Pancreas (tissue), 10 donors: Measurements from ENCODE around the gene KIF5A. TPM values are rescaled to one million over a fixed set of nuclear protein-coding genes. Genes with fewer than 3 reads are reported as not detected.

Experiments
- ATAC-seq, 4 donors: fragments of 200-7000 bp; cut with Tn5 transposase; one replicate each; pipeline versions ENCODE4 v1.8.0 to v1.9.1; 2020; ENCODE audit warnings: mild to moderate bottlenecking in 4 of 4, moderate library complexity in 4 of 4
- DNase-seq, 6 donors: peaks; one replicate each; pipeline ENCODE4 v3.0.0-alpha.2; 2020
- FAIRE-seq: peaks from 2 replicates; lab custom pipeline; 2012; peaks lifted over from hg19 to GRCh38; lab: Jason Lieb, UNC
- H3K27ac ChIP-seq, 4 donors: fragments of 200-600 bp; sonication (generic); 1 replicate in 3 of 4; 2 replicates in 1 of 4; pipeline versions ENCODE4 v1.5.0 to v1.8.0; 2020
- H3K27me3 ChIP-seq, 4 donors: fragments of 200-600 bp; one replicate each; pipeline ENCODE4 v1.8.0; 2021
- H3K36me3 ChIP-seq, 3 donors: fragments of 200-600 bp; sonication (generic) in 1 of 3; one replicate each; pipeline versions ENCODE4 v1.5.0 to v1.8.0; 2020 to 2021
- H3K4me1 ChIP-seq, 3 donors: fragments of 200-600 bp; one replicate each; pipeline ENCODE4 v1.8.0; 2021
- H3K4me3 ChIP-seq, 4 donors: fragments of 200-600 bp; sonication (generic) in 2 of 4; one replicate each; pipeline versions ENCODE4 v1.5.0 to v1.8.0; 2020 to 2021
- H3K9me3 ChIP-seq, 4 donors: fragments of 200-600 bp; one replicate each; pipeline ENCODE4 v1.8.0; 2021
- WGBS, 2 donors: extraction: QIAGEN DNeasy Blood & Tissue Kit; methylation state at CpG; one replicate each; pipeline ENCODE4 v1.1.7; 2013; 5-methylcytosine and 5-hydroxymethylcytosine counted together
- intact Hi-C, 3 donors: fragments of 100-400 bp; cut with DNase I; formaldehyde crosslinking; loops; one replicate each; pipeline versions ENCODE4 v1.11.1 to v1.14.2; 2022
- polyA plus RNA-seq, 2 donors: library from polyadenylated mRNA; stranded (reverse); fragments of 200-250 nt; gene quantifications; one replicate each; pipeline ENCODE4 v1.2.3, GENCODE V29; 2013
- total RNA-seq, 6 donors: library from RNA; stranded (reverse); fragmentation: NEBNext Ultra II Directional in 4 of 6; extraction: Animal tissue kit (Norgen Biotek cat#: 25700) in 4 of 6; gene quantifications; one replicate each; pipeline versions ENCODE4 v1.2.1 to v1.2.4, GENCODE V29; 2021 to 2023
- TF ChIP-seq, protein P1 (sequence below), 4 donors: fragments of 200-600 bp; sonication (generic) in 3 of 4; IDR thresholded peaks; one replicate each; pipeline versions ENCODE4 v1.5.0 to v1.8.0; 2021; ENCODE audit warnings: antibody characterized with exemption in 4 of 4
- donor health status: healthy with polysubstance abuse.
- donor health status: DM: no; HTN: no; CAD: no; lungs with moderate emphysema.
- donor health status: DM: no; HTN: no; CAD: no.
- donor health status: control.
- donor health status: control.
- donor health status: Bipolar disorder and iron deficiency.
- donor health status: DM: yes; HTN: yes; CAD: no.
- donor health status: DM: no; HTN: no; CAD: no.
- donor health status: DM: no; HTN: no; CAD: no.
- donor health status: DM: yes; HTN: yes; CAD: no.

The KIF5A gene
- total and polyA plus RNA-seq, 8 donors, result 0.25 to 2.9 (median 0.68) TPM

DNA sequence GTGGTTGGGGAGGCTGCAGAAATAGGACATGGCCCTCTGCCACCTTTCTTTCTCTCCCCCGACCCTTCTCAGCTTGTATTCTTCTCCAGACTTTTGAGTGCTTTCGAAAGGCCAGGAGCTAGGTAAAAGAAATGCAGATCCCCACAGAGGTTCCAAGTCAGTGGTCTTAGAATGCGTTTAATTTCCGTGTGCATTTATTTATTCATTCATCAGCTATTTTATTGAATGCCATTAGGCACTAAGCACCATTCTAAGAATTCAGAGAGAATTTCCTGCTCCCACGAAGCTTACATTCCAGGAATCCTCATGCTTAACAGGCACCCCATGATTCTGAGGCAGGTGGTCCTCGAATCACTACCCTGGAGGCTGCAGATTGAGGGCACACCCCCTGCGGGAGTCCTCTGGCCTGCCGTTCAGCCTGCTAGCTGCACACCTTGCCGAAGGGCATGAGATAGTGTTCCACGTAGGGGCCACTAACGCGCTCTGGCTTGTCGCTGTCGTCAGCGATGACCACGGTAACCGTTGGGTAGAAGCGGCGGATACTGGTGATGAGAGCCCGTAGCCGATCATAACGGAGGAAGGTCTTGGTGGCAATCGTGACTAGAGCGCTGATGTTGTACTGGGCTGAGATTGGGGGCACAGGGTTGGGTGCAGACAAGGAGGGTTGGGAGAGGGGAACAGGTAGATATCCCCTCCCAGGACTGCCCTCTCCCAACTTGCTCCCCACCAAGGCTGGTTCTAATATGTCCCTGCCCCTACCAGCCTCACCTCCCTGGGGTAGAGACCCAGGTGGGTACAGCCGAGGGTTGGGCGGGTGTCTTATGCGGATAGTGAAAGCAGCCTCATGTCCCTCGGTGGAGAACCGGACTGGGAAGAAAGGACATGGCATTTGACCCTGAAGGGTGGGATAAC lies 78.7 kb downstream of the KIF5A start:
- H3K36me3 ChIP-seq, result no peaks in the 10 kb centered on the region
- peaks cover 0 to 21% (median 3%) of the 10 kb centered on the region in 4 donors for H3K27me3 ChIP-seq
- WGBS, 2 donors, result 67 to 68% methylated on average over 29 of the region's 29 CpGs
- H3K27ac ChIP-seq, result no peak overlapping the region
- H3K4me3 ChIP-seq, result no peak overlapping the region
- TF ChIP-seq, protein P1, sequence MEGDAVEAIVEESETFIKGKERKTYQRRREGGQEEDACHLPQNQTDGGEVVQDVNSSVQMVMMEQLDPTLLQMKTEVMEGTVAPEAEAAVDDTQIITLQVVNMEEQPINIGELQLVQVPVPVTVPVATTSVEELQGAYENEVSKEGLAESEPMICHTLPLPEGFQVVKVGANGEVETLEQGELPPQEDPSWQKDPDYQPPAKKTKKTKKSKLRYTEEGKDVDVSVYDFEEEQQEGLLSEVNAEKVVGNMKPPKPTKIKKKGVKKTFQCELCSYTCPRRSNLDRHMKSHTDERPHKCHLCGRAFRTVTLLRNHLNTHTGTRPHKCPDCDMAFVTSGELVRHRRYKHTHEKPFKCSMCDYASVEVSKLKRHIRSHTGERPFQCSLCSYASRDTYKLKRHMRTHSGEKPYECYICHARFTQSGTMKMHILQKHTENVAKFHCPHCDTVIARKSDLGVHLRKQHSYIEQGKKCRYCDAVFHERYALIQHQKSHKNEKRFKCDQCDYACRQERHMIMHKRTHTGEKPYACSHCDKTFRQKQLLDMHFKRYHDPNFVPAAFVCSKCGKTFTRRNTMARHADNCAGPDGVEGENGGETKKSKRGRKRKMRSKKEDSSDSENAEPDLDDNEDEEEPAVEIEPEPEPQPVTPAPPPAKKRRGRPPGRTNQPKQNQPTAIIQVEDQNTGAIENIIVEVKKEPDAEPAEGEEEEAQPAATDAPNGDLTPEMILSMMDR (IDR thresholded peaks at IDR 0.05), result no peak
- intact Hi-C loops, result loop anchor here in 2 of 3 donors (5.0 to 10.0 kb wide), 2 partner anchors 46 to 54 kb away; no protein-coding TSS in a partner anchor
- no peak for FAIRE-seq
- DNase-seq, result peak in 2 of 6 donors; percentile 2 to 38
- H3K4me1 ChIP-seq, result peaks cover 0 to 6% (median 5%) of the 10 kb centered on the region in 3 donors
- H3K9me3 ChIP-seq, result no peaks in the 10 kb centered on the region
- no peak for ATAC-seq

DNA sequence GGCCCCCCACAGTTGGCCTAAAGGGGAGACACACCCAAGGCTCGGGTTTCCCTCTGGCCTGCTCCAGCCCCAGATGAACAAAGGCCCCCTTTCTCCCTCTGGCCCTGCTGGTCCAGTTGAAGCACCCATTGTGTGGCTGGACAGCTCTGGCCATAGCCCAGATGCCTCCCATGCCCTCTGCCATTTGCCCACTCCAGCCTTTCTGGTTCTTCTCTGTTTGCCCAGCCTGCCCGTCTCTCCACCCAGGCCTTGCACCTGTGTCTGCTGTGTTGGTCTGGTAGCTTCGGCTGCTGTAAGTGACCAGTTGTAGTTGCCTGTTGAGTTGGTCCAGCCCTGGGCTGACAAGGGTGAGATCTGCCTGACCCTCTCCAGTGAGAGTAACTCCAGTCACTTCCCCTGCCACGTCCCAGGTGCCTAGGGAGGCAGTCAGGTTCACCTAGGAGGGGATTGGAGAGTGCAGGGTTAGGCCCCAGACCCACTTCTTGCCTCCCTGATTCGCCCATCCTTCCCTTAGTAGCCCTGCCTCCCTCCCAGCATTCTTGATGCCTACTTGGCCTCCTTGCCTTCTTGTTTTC lies 80.1 kb downstream of the KIF5A start:
- ATAC-seq (no peak), DNase-seq (peak in 1 of 6 donors; percentile 4), FAIRE-seq (no peak)
- TF ChIP-seq, protein P1 (IDR thresholded peaks at IDR 0.05), result no peak
- intact Hi-C loops, result loop anchor here in 2 of 3 donors (5.0 to 10.0 kb wide), 2 partner anchors 48 to 55 kb away; no protein-coding TSS in a partner anchor
- Histone ChIP-seq H3K4me3 (no peak overlapping the region), H3K36me3 (no peaks in the 10 kb centered on the region), H3K27ac (no peak overlapping the region), H3K9me3 (no peaks in the 10 kb centered on the region), H3K4me1 (peaks cover 0 to 6% (median 5%) of the 10 kb centered on the region in 3 donors), H3K27me3 (peaks cover 0 to 21% (median 3%) of the 10 kb centered on the region in 4 donors)
- 85 to 94% methylated on average over 5 of the region's 5 CpGs for WGBS, 2 donors

DNA sequence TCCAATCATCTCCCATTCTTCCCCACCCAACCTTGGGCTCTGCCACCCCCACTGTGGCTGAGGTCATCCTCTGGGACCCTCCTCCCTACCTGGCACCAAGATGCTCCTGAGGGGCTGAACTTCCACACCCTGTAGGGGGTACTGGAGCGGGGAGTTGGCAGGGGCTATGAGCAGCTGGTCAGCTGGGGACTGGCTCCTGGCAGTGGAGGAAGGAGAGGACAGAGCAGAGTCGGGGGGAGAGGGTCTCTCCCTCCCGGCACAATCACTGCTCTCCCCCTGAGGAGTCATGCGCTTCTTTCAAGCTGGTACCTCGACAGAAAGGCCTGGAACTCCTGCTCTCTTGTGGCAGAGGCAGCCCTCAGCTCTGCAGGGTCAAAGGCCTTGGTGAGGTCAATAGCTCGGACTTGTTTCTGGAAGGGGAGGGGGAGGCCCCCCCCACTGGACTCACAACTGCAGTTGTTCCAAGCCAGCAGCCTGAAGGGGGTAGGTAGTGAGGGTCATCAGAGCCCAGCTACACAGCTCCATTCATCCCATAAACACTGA lies 81.1 kb downstream of the KIF5A start:
- 57 to 60% methylated on average over 6 of the region's 6 CpGs for WGBS, 2 donors
- Histone ChIP-seq H3K4me3 (no peak overlapping the region), H3K27me3 (peaks cover 0 to 21% (median 3%) of the 10 kb centered on the region in 4 donors), H3K27ac (no peak overlapping the region), H3K9me3 (no peaks in the 10 kb centered on the region), H3K4me1 (peaks cover 0 to 6% (median 5%) of the 10 kb centered on the region in 3 donors), H3K36me3 (no peaks in the 10 kb centered on the region)
- ATAC-seq, result no peak
- TF ChIP-seq, protein P1 (IDR thresholded peaks at IDR 0.05), result no peak
- intact Hi-C loops, result no loop called here
- no peak for DNase-seq
- no peak for FAIRE-seq

DNA sequence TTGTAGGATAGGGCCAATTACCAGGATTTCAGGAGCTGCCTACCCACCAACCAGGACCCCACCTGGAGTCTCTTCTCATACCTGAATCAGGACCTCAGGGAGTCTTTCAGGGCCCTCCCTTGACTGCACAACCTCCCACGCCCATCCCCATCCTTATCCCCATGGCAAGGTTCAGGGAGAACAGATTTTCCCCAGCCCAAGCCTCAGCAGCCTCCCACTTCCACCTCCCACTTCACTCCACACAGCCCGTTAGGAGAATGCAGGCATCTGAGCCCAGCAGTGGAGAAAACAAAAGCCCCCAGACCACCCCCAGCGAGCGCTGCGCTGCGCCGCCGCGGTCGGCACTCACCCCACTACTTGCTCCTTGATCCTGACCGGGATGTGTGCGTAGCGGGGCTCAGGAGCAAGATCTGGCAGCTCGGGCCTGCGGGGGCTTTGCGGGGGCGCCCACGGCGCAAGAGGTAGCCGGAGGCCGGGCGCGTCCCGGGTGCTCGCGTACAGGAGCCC lies 81.8 kb downstream of the KIF5A start:
- peak in 1 of 6 donors; percentile 9 for DNase-seq
- TF ChIP-seq, protein P1 (IDR thresholded peaks at IDR 0.05), result no peak
- peak overlapping the region in 1 of 4 donors; percentile 67 for H3K4me3 ChIP-seq
- WGBS, 2 donors, result 12 to 13% methylated on average over 26 of the region's 26 CpGs
- H3K27me3 ChIP-seq, result peaks cover 0 to 15% (median 2%) of the 10 kb centered on the region in 4 donors
- intact Hi-C loops, result no loop called here
- ATAC-seq, result no peak
- no peaks in the 10 kb centered on the region for H3K9me3 ChIP-seq
- H3K27ac ChIP-seq, result no peak overlapping the region
- no peak for FAIRE-seq
- H3K36me3 ChIP-seq, result no peaks in the 10 kb centered on the region
- H3K4me1 ChIP-seq, result peaks cover 0 to 6% (median 5%) of the 10 kb centered on the region in 3 donors
